GM12801 (cell line): ENCODE measurements around the gene CHMP2A.

Source experiments
- TF ChIP-seq, protein P1 (sequence below): IDR thresholded peaks from one replicate; pipeline ENCODE4 v1.5.1; 2011; ENCODE audit warnings: control low read depth; ENCODE audit not compliant: insufficient read length; ENCODE audit errors: extremely low read depth

Gene CHMP2A

DNA sequence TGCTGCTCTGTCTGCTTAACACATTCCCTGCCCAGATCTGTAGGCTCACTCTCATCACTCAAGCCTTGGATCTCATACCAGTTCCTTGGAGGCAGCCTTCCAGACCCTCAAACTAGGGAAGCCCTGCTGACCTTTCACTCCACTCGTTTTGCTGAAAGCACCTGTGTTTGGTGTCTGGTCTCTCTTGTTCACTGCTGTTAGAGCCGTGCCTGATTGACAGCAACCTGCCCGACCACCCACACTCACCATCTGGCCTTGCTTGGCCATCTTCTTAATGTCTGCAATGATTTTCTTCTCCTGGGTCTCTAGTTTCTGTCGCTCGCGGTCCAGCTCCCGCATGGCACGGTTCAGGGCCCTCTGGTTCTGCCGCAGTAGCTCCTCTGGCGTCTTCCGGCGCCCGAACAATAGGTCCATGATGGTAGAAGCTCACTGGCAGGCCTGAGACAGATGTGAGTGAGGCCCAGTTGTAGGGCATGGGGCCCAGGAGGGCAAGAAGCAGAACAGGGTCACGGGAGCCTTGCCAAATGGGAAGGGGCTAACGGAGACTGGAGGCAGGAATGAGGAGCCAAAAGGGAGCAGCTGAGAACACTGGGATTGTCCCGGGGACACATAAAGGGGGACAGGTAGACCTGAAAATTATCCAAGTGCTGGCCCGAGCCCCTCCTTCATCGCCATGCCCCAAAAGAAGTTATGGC lies 959 bp downstream of the CHMP2A start:
- TF ChIP-seq, protein P1, sequence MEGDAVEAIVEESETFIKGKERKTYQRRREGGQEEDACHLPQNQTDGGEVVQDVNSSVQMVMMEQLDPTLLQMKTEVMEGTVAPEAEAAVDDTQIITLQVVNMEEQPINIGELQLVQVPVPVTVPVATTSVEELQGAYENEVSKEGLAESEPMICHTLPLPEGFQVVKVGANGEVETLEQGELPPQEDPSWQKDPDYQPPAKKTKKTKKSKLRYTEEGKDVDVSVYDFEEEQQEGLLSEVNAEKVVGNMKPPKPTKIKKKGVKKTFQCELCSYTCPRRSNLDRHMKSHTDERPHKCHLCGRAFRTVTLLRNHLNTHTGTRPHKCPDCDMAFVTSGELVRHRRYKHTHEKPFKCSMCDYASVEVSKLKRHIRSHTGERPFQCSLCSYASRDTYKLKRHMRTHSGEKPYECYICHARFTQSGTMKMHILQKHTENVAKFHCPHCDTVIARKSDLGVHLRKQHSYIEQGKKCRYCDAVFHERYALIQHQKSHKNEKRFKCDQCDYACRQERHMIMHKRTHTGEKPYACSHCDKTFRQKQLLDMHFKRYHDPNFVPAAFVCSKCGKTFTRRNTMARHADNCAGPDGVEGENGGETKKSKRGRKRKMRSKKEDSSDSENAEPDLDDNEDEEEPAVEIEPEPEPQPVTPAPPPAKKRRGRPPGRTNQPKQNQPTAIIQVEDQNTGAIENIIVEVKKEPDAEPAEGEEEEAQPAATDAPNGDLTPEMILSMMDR, result no peak

DNA sequence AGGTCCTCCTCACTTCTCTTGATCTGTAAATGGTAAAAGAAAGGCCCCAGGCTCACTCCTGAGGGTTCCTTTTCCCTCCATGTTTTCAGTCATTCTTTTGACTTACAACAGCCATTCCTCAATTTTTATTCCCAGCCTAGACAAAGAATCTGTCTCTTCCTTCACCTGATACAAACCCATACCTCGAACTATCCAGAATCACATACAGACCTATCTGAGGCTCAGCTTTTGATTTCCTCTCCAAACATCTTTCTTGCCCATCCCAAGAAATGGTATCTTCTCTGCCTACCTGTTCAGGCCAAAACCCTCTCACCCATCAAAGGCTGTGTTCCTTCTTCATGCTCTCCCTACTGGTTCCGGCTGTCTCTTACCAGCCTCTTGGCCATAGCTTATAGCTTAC lies 2.2 kb downstream of the CHMP2A start:
- TF ChIP-seq, protein P1, result no peak

DNA sequence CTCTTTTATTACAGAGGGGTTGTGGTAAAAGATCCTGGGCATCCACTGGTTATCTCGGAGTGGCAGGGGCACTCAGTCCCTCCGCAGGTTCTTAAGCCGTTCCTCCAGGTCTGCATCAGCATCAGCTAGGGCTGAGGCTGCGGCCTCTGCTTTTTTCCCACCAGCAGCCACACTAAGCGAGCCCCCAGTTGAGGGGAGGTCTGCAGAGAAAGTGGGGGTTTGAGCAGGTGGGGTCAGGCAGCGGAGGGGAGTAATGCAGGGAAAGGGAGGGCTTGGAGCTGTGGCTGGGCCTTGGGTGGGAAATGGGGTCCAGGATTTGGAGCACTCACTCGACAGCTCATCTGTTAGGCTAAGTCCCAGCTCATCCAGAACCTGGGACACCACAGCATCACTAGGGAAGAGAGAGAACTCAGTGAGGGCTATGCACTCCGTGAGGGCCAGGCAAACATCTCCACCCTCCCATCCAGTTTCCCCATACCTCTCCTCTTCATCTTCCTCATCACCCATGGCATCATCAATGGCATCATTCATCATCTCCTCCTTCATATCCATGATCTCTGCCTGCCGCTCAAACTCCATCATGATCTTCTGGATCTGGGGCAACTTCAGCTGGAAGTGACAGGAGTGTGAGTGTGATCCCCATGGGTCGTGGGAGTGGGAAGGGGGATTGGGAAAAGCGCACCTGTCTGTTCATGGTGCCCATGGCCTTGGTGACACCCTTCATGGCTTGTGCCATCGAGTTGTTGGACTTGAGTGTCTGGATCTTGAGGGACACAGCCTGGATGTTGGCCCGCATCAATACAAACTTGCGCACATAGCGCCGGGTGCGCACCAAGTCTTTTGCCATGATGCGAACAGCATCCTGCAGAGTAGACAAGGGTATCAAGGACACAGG lies 3.1 kb downstream of the CHMP2A start:
- TF ChIP-seq, protein P1, result no peak

DNA sequence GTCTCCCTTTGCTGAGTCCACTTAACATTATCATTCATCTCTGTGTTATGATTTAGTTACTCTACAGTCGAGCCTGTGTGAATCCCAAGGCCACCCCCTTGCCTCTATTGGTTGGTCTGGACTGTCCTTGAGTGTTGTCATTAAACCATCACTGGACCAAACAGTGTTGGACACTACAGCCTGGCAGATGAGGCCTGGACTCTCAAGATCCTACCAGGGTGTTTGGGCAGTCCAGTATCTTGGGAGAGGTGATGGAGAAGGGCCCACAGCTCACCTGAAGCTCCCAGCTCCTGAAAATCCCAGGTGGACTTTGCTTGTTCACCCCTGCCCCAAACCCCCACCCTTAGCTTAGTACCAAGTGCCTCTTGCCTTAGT lies 3.8 kb downstream of the CHMP2A start:
- TF ChIP-seq, protein P1, result no peak

DNA sequence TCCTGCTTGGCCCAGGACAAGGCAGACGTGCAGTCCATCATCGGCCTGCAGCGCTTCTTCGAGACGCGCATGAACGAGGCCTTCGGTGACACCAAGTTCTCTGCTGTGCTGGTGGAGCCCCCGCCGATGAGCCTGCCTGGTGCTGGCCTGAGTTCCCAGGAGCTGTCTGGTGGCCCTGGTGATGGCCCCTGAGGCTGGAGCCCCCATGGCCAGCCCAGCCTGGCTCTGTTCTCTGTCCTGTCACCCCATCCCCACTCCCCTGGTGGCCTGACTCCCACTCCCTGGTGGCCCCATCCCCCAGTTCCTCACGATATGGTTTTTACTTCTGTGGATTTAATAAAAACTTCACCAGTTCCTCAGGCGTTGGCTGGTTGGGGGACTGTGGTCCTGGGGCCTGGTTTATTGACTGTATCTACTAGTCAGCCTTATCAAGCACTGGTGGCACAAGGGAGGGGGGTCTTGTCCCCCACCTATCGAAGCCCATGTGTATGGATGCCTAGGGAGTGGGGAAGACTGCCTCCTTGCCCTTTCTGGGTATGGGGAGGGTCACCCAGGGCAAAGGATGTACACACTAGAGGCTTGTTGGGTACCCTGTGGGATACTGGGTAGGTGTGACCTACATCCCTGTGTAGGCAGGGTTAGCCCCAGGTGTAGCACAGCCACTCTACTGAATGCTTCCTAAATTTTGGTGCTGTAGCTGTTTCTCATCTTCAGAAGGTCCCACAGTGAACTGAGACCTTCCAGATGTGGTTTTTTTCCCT lies 4.4 kb downstream of the CHMP2A start:
- TF ChIP-seq, protein P1, result no peak

DNA sequence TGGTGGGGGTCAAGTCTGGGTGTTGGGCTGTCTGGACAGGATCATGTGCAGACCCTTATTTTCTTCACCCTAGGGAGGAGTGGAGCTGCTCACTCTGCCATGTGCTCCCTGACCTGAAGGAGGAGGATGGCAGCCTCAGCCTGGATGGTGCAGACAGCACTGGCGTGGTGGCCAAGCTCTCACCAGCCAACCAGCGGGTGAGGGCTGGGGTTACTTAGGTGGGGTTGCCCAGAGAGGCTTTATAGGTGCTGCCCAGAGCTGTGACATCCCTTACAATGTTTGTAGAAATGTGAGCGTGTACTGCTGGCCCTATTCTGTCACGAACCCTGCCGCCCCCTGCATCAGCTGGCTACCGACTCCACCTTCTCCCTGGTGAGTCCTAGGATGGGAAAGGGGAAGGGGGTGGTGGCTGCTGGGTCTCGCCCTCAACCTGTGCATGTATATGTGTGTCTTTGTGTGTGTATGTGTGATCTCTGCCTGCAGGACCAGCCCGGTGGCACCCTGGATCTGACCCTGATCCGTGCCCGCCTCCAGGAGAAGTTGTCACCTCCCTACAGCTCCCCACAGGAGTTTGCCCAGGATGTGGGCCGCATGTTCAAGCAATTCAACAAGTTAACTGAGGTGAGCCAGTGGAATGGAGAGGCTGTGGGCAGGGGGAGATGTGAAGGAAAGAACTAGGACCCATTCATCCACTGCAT lies 5.1 kb downstream of the CHMP2A start:
- TF ChIP-seq, protein P1, result no peak
